ENCODE results near the gene GPR37. TPM values are rescaled to one million over a fixed set of nuclear protein-coding genes. Genes with fewer than 3 reads are reported as not detected.

The GPR37 gene, protein sequence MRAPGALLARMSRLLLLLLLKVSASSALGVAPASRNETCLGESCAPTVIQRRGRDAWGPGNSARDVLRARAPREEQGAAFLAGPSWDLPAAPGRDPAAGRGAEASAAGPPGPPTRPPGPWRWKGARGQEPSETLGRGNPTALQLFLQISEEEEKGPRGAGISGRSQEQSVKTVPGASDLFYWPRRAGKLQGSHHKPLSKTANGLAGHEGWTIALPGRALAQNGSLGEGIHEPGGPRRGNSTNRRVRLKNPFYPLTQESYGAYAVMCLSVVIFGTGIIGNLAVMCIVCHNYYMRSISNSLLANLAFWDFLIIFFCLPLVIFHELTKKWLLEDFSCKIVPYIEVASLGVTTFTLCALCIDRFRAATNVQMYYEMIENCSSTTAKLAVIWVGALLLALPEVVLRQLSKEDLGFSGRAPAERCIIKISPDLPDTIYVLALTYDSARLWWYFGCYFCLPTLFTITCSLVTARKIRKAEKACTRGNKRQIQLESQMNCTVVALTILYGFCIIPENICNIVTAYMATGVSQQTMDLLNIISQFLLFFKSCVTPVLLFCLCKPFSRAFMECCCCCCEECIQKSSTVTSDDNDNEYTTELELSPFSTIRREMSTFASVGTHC
- total RNA-seq (1 to 10 TPM in 5 of 6 donors, under 1 TPM in 1; 0.87 to 3.9 (median 2.3) TPM), polyA plus RNA-seq (1 to 10 TPM in 1 of 2 donors, under 1 TPM in 1; 0.80 to 2.3 TPM)

DNA sequence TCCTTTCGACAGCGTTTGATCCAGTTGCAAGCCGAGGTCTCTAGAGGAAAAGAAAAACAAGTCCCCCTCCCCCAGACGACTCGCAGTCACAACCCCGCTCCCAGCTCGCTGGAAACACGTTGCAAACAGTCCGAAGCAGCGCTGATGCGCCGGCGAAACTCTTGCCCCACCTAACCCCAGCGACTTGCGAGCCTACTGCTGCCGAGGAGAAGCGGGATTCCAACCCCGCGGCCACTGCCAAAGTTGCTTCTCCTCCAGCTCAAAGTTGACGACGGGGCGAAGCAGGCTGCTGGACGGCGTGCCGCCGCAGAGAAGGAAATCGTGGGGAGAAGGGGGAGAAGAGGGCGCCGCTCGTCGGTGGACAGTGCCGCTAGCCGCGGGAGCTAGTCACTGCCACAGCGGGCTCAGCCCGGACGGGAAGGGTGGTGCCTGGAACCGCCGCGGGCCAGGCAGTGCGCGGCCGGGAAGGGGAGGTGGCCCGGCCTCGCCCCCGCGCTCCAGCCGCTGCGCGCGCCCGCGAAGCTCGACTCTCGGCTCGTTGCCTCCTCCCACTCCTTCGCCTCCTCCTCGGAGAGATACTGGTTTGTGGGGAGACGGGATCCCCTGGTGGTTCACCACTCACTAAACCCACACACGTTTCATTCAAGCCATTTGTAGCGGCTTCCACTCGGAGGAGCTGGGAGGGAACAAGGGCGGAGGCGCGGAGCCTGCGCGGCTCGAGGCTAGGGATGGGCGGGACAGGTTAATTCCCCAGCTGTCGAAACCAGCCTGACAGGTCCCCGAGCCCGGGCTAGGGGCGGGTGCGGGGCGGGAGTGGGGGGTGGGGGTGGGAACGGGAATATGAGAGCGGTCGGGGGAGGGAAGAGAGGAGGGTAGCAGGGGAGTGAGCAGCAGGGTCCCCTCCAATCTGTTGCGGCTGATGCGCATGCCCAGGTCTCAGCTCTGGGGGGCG lies at the start of gene GPR37:
Gene GPR37, minus strand, starts transcription at position 392 of the 952 bp plus-strand sequence. CDS start 816 bp downstream, outside the sequence.
- Histone ChIP-seq H3K36me3 (no peaks in the 10 kb centered on the region), H3K27ac (peak within 1 kb of the TSS in 3 of 4 donors; percentile 0 to 65 (median 63)), H3K4me3 (peak within 1 kb of the TSS; percentile 12 to 57 (median 37)), H3K27me3 (no peaks in the 10 kb centered on the region), H3K9me3 (no peaks in the 10 kb centered on the region), H3K4me1 (peaks cover 0 to 3% (median 0%) of the 10 kb centered on the region in 3 donors)
- ATAC-seq: peak; percentile 72 to 92 (median 86)
- intact Hi-C loops (cut with DNase I): no loop called here
- no peak for FAIRE-seq
- DNase-seq: peak; percentile 37 to 83 (median 59)
- 1 to 2% methylated on average over 74 to 81 of the region's 81 CpGs for WGBS, 2 donors
- TF ChIP-seq, protein P1, sequence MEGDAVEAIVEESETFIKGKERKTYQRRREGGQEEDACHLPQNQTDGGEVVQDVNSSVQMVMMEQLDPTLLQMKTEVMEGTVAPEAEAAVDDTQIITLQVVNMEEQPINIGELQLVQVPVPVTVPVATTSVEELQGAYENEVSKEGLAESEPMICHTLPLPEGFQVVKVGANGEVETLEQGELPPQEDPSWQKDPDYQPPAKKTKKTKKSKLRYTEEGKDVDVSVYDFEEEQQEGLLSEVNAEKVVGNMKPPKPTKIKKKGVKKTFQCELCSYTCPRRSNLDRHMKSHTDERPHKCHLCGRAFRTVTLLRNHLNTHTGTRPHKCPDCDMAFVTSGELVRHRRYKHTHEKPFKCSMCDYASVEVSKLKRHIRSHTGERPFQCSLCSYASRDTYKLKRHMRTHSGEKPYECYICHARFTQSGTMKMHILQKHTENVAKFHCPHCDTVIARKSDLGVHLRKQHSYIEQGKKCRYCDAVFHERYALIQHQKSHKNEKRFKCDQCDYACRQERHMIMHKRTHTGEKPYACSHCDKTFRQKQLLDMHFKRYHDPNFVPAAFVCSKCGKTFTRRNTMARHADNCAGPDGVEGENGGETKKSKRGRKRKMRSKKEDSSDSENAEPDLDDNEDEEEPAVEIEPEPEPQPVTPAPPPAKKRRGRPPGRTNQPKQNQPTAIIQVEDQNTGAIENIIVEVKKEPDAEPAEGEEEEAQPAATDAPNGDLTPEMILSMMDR (IDR thresholded peaks at IDR 0.05): no peak

DNA sequence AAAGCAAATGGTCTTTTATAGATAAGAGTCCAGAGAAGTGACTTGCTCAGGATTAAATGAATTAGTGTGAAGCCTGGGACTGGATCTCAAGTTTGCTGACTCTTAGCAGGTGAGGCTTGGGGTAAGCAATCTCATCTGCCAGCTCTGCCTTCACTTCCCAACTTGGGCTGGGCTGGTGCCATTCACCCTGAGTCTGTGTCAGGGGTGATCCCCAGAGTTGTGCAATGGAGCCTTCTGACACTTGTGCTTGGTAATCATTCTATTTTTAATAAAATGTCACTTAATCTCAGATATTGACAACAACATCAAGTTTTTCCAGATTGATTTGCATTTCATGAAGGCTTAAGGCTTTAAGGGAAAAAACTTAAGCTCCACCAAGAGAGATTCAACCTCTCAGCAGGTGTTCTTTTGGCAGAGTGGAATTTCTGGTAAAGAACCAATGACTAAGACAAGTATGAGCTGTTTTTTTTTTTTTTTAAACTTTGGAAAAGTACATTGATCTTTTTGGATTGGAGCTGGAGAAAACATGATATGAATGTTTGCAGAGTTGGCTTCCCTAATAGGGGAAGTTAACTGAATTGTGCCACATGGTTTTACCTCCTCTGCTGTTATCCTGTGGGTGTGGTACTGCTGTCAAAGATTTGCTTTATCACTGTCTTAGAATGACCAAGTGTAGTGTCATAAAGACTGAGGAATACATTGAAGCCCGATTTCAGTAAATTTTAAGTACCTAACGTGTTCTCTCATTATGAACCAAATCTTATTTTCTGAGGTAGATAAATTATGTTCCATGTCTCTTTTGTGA lies 48.6 kb upstream of the GPR37 start:
- no peaks in the 10 kb centered on the region for H3K27me3 ChIP-seq
- DNase-seq: peak in 1 of 6 donors; percentile 10
- no peak for FAIRE-seq
- ATAC-seq: peak; percentile 52 to 85 (median 77)
- intact Hi-C loops (cut with DNase I): no loop called here
- no peaks in the 10 kb centered on the region for H3K9me3 ChIP-seq
- TF ChIP-seq, protein P1 (IDR thresholded peaks at IDR 0.05): no peak
- H3K4me1 ChIP-seq: peaks cover 5 to 13% (median 9%) of the 10 kb centered on the region in 3 donors
- no peaks in the 10 kb centered on the region for H3K36me3 ChIP-seq
- H3K4me3 ChIP-seq: no peak overlapping the region
- WGBS, 2 donors: 44 to 59% methylated on average over 2 of the region's 2 CpGs
- H3K27ac ChIP-seq: no peak overlapping the region

DNA sequence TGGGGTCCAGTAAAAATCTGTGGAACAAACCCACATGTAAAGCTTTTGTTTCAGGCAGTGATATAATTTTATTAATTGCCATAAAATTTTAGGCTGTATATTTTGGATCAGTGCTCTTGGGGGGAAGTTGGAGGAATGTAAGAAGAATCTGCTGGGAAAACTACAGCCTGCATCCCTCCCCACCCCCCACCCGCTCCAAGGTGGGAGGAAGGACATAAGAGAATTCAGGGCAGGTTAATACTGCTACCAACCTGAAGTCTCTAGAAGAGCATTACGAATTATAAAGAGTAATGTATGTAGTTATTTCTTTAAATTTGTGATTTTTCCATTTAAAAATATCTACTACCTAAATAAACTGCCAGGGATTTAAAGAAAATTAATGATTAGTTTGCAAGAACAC lies 47.2 kb upstream of the GPR37 start:
- WGBS, 2 donors: 83 to 87% methylated on average over 2 of the region's 2 CpGs
- Histone ChIP-seq H3K27ac (no peak overlapping the region), H3K9me3 (no peaks in the 10 kb centered on the region), H3K4me3 (no peak overlapping the region), H3K27me3 (no peaks in the 10 kb centered on the region), H3K4me1 (peaks cover 5 to 13% (median 9%) of the 10 kb centered on the region in 3 donors), H3K36me3 (no peaks in the 10 kb centered on the region)
- intact Hi-C loops (cut with DNase I): no loop called here
- ATAC-seq: no peak
- FAIRE-seq: no peak
- DNase-seq: no peak
- TF ChIP-seq, protein P1 (IDR thresholded peaks at IDR 0.05): no peak

DNA sequence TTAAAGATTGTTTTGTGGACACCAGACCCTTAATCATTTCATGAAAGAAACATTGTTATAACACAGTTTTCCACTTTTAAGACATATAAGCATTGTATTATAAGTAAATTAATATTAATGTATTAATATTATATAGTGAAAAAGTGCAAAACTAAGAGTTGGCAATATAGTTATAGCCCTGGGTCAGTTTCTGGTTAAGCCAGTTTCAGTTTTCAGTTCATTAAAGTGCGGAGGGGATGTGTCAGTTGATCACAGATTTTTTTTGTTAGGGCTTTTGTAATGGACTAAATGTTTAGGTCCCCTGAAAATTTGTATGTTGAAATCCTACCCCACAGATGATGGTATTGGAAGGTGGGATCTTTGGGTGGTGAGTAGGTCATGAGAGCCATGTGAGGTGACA lies 45.7 kb upstream of the GPR37 start:
- no peak for FAIRE-seq
- WGBS, 2 donors: 96 to 100% methylated on average over 1 of the region's 1 CpG
- Histone ChIP-seq H3K4me1 (peaks cover 5 to 13% (median 9%) of the 10 kb centered on the region in 3 donors), H3K27me3 (no peaks in the 10 kb centered on the region), H3K27ac (no peak overlapping the region), H3K36me3 (no peaks in the 10 kb centered on the region), H3K9me3 (no peaks in the 10 kb centered on the region), H3K4me3 (no peak overlapping the region)
- TF ChIP-seq, protein P1 (IDR thresholded peaks at IDR 0.05): no peak
- ATAC-seq: no peak
- no peak for DNase-seq
- intact Hi-C loops (cut with DNase I): no loop called here
